ENCODE results near the gene CDC34. TPM values are rescaled to one million over a fixed set of nuclear protein-coding genes. Genes with fewer than 3 reads are reported as not detected.

Gene CDC34
- total and polyA plus RNA-seq, 2 of the 8 experiments (the other 6 are each of a cell fraction or from before 2014, with no cell fraction given): 95.9 to 129 TPM

DNA sequence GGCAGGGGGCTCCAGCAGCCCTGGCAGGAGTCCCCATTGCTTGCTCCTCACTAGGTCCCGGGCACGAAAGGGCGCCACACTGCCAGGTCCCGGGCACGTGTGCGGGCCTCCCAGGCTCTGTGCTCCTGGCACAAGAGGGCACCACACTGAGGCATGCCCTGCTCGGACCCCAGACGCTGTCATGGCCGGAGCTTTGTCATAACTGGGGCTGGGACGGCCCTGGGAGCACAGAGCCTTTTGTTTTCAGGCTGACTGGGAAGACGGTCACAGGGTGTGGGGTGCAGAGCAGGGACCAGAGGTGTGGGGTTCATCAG, 48.2 kb downstream of the CDC34 start:
- ChIA-PET CTCF (ENCODE audit: partially characterized antibody) (no interaction called here), POLR2A (ENCODE audit: partially characterized antibody) (interaction anchor here (0.6 to 0.8 kb wide), 2 partner anchors 23 to 36 kb away, joined by 3 read pairs; partner anchors contain the start of gene GZMM)
- H3K56ac ChIP-seq (replicated peaks; ENCODE audit: insufficient read length, low read depth, low read length): no peak overlapping the region

More for the DNA sequence above, 48.2 kb downstream of the CDC34 start:
- Histone ChIP-seq H3K27ac (ENCODE audit: low read depth, low read length) (no peak overlapping the region), H3K36me3 (ENCODE audit: control insufficient read depth in 2 of 4, insufficient read depth in 4 of 4, low read length in 3 of 4) (peaks cover 10 to 48% (median 27%) of the 10 kb centered on the region in 4 experiments; a peak in 6 of 8 replicates), H3K18ac (ENCODE audit: extremely low read depth, low read length) (no peak overlapping the region), H3K4me2 (ENCODE audit: insufficient read depth in 1 of 2, low read depth in 2 of 2, low read length in 2 of 2) (no peak overlapping the region), H3K9me3 (ENCODE audit: insufficient read depth in 2 of 2, low read depth in 1 of 2, low read length in 1 of 2) (no peaks in the 10 kb centered on the region), H2AFZ (ENCODE audit: low read length) (no peak overlapping the region), H3K14ac (ENCODE audit: insufficient read length) (no peak overlapping the region), H2BK120ac (replicated peaks; ENCODE audit: low read depth, low read length) (no peak overlapping the region), H2AK5ac (ENCODE audit: low read depth, low read length) (no peak overlapping the region), H3K23ac (ENCODE audit: insufficient read length) (no peak overlapping the region), H3K4me1 (replicated peaks in 1 of 4; ENCODE audit: control insufficient read depth in 3 of 4, insufficient read depth in 4 of 4, low read length in 3 of 4) (peaks cover 0 to 18% (median 9%) of the 10 kb centered on the region in 4 experiments; a peak in 5 of 7 replicates), H3K4ac (replicated peaks; ENCODE audit: insufficient read length, low read depth, low read length) (no peak overlapping the region), H2BK5ac (ENCODE audit: low read depth, low read length) (no peak overlapping the region), H2BK12ac (ENCODE audit: low read depth, low read length) (no peak overlapping the region), H4K5ac (ENCODE audit: insufficient read length, low read depth, low read length) (no peak overlapping the region), H3K27me3 (replicated peaks in 1 of 4; ENCODE audit: control insufficient read depth in 3 of 4, extremely low read depth in 1 of 4, insufficient read depth in 3 of 4, low read length in 3 of 4) (no peaks in the 10 kb centered on the region), H3K79me1 (ENCODE audit: low read depth, low read length) (peaks cover 14% of the 10 kb centered on the region), H3K79me2 (ENCODE audit: control insufficient read depth in 1 of 2, insufficient read depth in 2 of 2, low read length in 2 of 2) (peaks cover 36 to 58% of the 10 kb centered on the region in 2 experiments), H2BK15ac (ENCODE audit: low read length) (no peak overlapping the region), H4K91ac (replicated peaks; ENCODE audit: insufficient read length, low read length) (no peak overlapping the region), H3K9ac (replicated peaks in 1 of 4; ENCODE audit: extremely low read depth in 1 of 4, low read depth in 3 of 4, low read length in 3 of 4) (no peak overlapping the region), H4K8ac (ENCODE audit: extremely low read depth, insufficient read depth, low read length) (peak overlapping the region; percentile 29; the same call in 1 of the 2 replicates), H2BK20ac (ENCODE audit: low read length) (no peak overlapping the region), H4K20me1 (replicated peaks in 1 of 2; ENCODE audit: control insufficient read depth in 1 of 2, insufficient read depth in 2 of 2, low read length in 2 of 2) (peaks cover 44 to 52% of the 10 kb centered on the region in 2 experiments), H3K23me2 (ENCODE audit: low read depth, low read length) (no peaks in the 10 kb centered on the region; the same call in 1 of the 2 replicates), H3K4me3 (ENCODE audit: extremely low read depth in 1 of 4, insufficient read depth in 2 of 4, low read depth in 3 of 4, low read length in 4 of 4) (no peak overlapping the region)
- 91% methylated on average over 11 of the region's 11 CpGs; no CpG with 5 or more reads in 1 of the 2 experiments for whole genome bisulfite sequencing, 2 experiments (ENCODE audit: extremely low coverage in 1 of 2, insufficient coverage in 1 of 2, insufficient read length in 1 of 2, insufficient replicate concordance in 2 of 2, low coverage in 1 of 2, low lambda C conversion rate in 2 of 2, missing lambda C conversion rate in 1 of 2)
- FAIRE-seq (no peak), DNase-seq (ENCODE audit: low read depth in 1 of 2, low spot score in 2 of 2) (no peak)
- TF ChIP-seq ZNF274 (IDR thresholded peaks at IDR 0.05; ENCODE audit: borderline replicate concordance, extremely low read depth, low read length): no peak
- TF ChIP-seq CEBPB (IDR thresholded peaks at IDR 0.05; ENCODE audit: low read depth, low read length): no peak
- TF ChIP-seq SP4 (IDR thresholded peaks at IDR 0.05; ENCODE audit: low read length): no peak
- TF ChIP-seq SUZ12 (IDR thresholded peaks at IDR 0.05; ENCODE audit: low read length): no peak
- no peak for TF ChIP-seq EZH2 (IDR thresholded peaks at IDR 0.05; ENCODE audit: low read depth, low read length, severe bottlenecking)
- no peak for TF ChIP-seq EP300 (IDR thresholded peaks at IDR 0.05; ENCODE audit: borderline replicate concordance in 1 of 2, low read depth in 2 of 2, low read length in 2 of 2)
- no peak for TF ChIP-seq RFX5 (IDR thresholded peaks at IDR 0.05; ENCODE audit: borderline replicate concordance, low read depth, low read length)
- TF ChIP-seq GABPA (IDR thresholded peaks at IDR 0.05; ENCODE audit: borderline replicate concordance, insufficient read depth, low read length): no peak
- TF ChIP-seq SP2 (IDR thresholded peaks at IDR 0.05; ENCODE audit: low read length): no peak
- no peak for TF ChIP-seq KDM1A (IDR thresholded peaks at IDR 0.05; ENCODE audit: borderline replicate concordance, low read length)
- TF ChIP-seq YY1 (IDR thresholded peaks at IDR 0.05; ENCODE audit: low read depth, low read length): no peak
- no peak for TF ChIP-seq EGR1 (IDR thresholded peaks at IDR 0.05; ENCODE audit: borderline replicate concordance, low read depth, low read length)
- TF ChIP-seq KDM4A (IDR thresholded peaks at IDR 0.05; ENCODE audit: low read depth, low read length, severe bottlenecking): no peak
- no peak for TF ChIP-seq SIN3A (conservative IDR thresholded peaks at IDR 0.05 in 1 of 2, IDR thresholded peaks at IDR 0.05 in 1 of 2; ENCODE audit: low read depth in 1 of 2, low read length in 2 of 2)

Data from H1 (cell line).